ENCODE results near the gene SRSF1. TPM values are rescaled to one million over a fixed set of nuclear protein-coding genes. Genes with fewer than 3 reads are reported as not detected.

The SRSF1 gene
- total RNA-seq: 320 and 382 TPM in 2 replicates

DNA sequence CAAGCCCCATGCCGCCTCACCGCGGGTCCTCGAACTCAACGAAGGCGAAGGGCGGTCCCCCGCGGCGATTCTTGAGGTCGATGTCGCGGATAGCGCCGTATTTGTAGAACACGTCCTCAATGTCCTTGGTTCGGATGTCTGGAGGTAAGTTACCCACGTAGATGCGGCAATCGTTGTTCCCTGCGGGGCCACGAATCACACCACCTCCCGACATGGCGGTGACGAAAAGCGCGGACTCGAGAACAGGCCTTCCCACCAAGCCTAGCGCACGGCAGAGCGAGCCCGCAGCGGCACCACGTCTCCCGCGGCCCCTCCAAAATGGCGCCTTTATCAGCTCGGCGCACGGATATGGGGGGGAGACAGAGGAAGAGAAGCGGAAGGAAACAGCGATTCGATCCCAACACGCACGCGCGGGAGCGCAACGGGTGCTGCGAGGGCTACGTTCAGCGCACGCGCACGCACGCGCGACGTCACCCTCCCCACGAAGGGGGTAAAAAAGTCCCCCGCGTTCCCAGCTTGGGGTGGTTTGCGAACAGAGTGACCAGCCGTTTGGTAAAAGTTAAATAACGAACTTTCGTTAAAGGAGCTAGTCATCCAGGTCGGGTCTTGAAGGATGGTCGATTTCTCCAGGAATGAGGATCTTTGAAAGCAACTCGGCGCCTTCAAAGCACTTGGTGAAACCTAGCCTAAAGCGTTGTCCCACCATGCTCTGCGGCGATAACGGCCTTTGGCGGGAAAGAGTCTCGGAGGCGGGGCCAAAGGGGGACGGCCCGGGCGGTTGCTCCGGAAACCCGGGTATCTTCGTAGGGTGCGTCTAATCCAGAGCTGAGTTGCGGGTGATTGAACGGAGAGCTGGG lies at the start of gene SRSF1:
SRSF1 (minus strand) TSS at position 323 of the 857 bp plus-strand sequence; CDS start at position 214, 109 bp downstream.

GRCh38 chr17:57987581-57988300 lies 19.3 kb downstream of the SRSF1 start, which contains the start of gene VEZF1:
VEZF1 (minus strand) TSS chr17:57988254; CDS start chr17:57988111, 143 bp downstream.

DNA sequence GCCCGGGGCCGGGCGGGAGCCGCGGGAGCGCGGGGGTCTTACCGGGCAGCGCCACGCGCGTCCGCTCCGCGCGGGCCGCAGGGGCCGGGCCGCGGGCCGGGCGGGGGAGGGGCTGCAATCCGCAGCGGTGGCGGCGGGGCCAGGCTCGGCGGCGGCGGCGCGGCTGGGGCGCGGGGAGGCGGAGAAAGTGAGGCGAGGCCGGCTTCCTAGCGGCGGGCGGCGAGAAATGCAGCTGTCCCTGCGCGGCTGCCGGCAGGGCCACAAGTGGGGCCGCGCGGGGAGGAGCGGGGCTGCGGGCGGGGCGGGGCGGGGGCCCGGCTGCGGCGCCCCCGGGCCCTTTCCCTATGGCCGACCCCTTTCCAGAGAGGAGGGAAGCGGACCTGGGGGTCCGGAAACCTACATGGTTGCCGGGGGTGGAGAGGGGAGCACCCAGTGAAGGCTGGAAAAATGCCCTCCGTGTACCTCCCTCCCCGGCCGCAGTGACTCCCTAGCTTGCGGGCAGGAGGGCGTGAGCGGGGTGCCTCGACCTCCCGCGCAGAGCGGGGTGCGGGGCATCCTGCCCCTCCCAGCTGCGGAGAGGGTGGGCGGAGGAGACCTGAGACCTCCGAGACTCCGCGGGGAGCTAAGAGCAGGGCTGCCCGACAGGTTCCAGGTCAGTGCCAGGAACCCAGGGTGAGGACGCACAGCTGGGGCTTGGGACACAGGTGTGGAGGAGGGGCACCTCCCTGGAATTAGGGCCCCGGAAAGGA lies 51.7 kb downstream of the SRSF1 start, which contains the start of gene CUEDC1:
CUEDC1 (minus strand) TSS at position 230 of the 749 bp plus-strand sequence. CDS start 69,848 bp downstream, outside the sequence.

Other genes with a start within 250 kb of the SRSF1 start
- 26.0 and 26.7 TPM in 2 replicates for gene MRPS23, start 157.2 kb downstream of the SRSF1 start, total RNA-seq
- gene CUEDC1, start 51.8 kb downstream of the SRSF1 start, total RNA-seq: 7.4 and 9.1 TPM in 2 replicates
- 22.9 and 25.3 TPM in 2 replicates for gene VEZF1, start 19.0 kb downstream of the SRSF1 start, total RNA-seq
- 16.0 and 20.3 TPM in 2 replicates for gene DYNLL2, start 76.2 kb upstream of the SRSF1 start, total RNA-seq
- gene OR4D1, start 141.1 kb upstream of the SRSF1 start, total RNA-seq: not detected in 2 replicates
- gene OR4D2, start 159.7 kb upstream of the SRSF1 start, total RNA-seq: not detected in 2 replicates
- not detected in 2 replicates for gene EPX, start 185.5 kb upstream of the SRSF1 start, total RNA-seq
- 8.0 and 10.3 TPM in 2 replicates for gene MKS1, start 212.0 kb upstream of the SRSF1 start, total RNA-seq
- 0.59 TPM in 1 of 2 replicates, not detected in the other for gene LPO, start 231.3 kb upstream of the SRSF1 start, total RNA-seq

Measured in smooth muscle cell of the umbilical artery (primary cell).